Activated CD4-positive, alpha-beta T cell treated with anti-CD3 and anti-CD28 coated beads, Interleukin-2, amount 10 ng/mL, durations not matched to agents 7 days and 5 days (primary cell): Measurements from ENCODE around the gene MCM5. TPM values are rescaled to one million over a fixed set of nuclear protein-coding genes. Genes with fewer than 3 reads are reported as not detected.
"Not testable (repeated sequence)": the region's sequence is repeated elsewhere in the genome, so short reads cannot be mapped to it uniquely, and the experiment has no call there.

Source experiments
- CTCF ChIA-PET: fragments of 350-600 bp; sonication (Branson Sonifier 250); formaldehyde crosslinking; loops from one replicate; lab custom pipeline; 2021; ENCODE audit warnings: antibody characterized with exemption; lab: Charles Lee
- POLR2A ChIA-PET: fragments of 350-600 bp; sonication (Branson Sonifier 250); formaldehyde crosslinking; loops from one replicate; lab custom pipeline; 2021; ENCODE audit warnings: antibody characterized with exemption; lab: Charles Lee
- DNase-seq: peaks from one replicate; pipeline ENCODE4 v3.0.0-alpha.2; 2020
- H3K27ac Mint-ChIP-seq: one replicate; pipeline ENCODE4 v1.8.0; 2021; ENCODE audit warnings: mild to moderate bottlenecking, moderate library complexity, mixed read lengths
- H3K27me3 Mint-ChIP-seq: one replicate; pipeline ENCODE4 v1.8.0; 2021; ENCODE audit warnings: mixed read lengths
- H3K36me3 Mint-ChIP-seq: one replicate; pipeline ENCODE4 v1.8.0; 2021; ENCODE audit warnings: low read depth, mixed read lengths
- H3K4me1 Mint-ChIP-seq: one replicate; pipeline ENCODE4 v1.8.0; 2021; ENCODE audit warnings: mixed read lengths
- H3K4me3 Mint-ChIP-seq: one replicate; pipeline ENCODE4 v1.8.0; 2021; ENCODE audit warnings: mild to moderate bottlenecking, moderate library complexity, mixed read lengths
- H3K9me3 Mint-ChIP-seq: one replicate; pipeline ENCODE4 v1.8.0; 2021; ENCODE audit warnings: mixed read lengths
- total RNA-seq, 2 experiments: library from RNA; stranded (reverse); gene quantifications; one replicate each; pipeline ENCODE4 v1.2.3, GENCODE V29; 2021

The MCM5 gene
- total RNA-seq, 2 experiments from 2014 or later = 208 to 233 TPM

DNA sequence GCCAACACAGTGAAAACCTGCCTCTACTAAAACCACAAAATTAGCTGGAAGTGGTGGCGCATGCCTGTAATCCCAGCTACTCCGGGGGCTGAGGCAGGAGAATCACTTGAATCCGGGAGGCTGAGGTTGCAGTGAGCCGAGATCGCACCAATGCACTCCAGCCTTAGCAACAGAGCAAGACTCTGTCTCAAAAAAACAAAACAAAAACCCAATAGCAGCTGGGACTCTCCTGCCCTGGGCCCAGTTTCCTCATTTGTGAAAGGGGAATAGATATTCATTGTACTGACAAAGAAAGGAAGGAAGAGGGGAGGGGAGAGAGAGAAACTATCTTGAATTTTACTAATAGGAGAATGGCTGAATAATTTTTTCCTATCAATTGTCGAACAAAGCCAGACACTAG lies 3.3 kb upstream of the MCM5 start:
- H3K27ac Mint-ChIP-seq, POLR2A ChIA-PET, H3K4me3 Mint-ChIP-seq, H3K9me3 Mint-ChIP-seq, DNase-seq, H3K27me3 Mint-ChIP-seq: not testable (repeated sequence)
- H3K4me1 Mint-ChIP-seq = peaks cover 19% of the 10 kb centered on the region
- H3K36me3 Mint-ChIP-seq = peaks cover 14% of the 10 kb centered on the region
- CTCF ChIA-PET = interaction anchor here (0.6 kb wide), 1 partner anchor 24 kb away, joined by 3 read pairs; no protein-coding TSS in a partner anchor

DNA sequence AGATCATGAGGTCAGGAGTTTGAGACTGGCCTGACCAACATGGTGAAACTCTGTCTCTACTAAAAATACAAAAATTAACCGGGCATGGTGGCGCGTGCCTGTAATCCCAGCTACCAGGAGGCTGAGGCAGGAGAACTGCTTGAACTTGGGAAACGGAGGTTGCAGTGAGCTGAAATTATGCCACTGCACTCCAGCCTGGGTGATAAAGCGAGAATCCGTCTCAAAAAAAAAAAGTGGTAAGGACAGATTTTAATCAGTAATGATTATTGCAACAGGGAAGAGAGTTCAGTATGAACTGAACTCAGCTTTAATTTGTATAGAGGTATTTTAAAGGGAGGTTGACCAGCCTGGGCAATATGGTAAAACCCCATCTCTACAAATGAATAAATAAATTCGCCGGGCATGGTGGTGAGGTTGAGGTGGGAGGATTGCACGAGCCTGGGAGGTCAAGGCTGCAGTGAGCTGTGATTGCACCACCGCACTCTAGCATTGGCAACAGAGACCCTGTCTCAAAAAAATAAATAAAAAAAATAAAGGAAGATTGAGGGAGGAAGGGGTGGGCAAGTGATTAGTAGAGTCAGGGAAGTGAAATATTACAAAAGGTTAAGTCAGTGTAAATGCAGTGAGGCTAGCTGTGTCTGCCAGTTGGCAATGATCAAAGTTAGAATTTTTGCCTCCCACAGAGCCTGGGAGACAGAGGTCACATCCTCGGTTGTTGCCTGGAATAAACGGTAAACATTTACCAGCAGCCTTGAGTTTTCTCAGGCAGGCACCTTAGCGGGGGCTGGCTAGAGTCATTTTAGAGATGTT lies 2.6 kb upstream of the MCM5 start:
- Mint-ChIP-seq H3K9me3 (peaks cover 2% of the 10 kb centered on the region), H3K4me1 (peaks cover 26% of the 10 kb centered on the region), H3K4me3 (no peak overlapping the region), H3K27me3 (no peaks in the 10 kb centered on the region), H3K36me3 (peaks cover 20% of the 10 kb centered on the region), H3K27ac (no peak overlapping the region)
- no peak for DNase-seq
- POLR2A ChIA-PET = no interaction called here
- CTCF ChIA-PET = interaction anchor here (0.6 to 1.0 kb wide), 2 partner anchors 20 to 363 kb away, joined by 3 read pairs; no protein-coding TSS in a partner anchor

DNA sequence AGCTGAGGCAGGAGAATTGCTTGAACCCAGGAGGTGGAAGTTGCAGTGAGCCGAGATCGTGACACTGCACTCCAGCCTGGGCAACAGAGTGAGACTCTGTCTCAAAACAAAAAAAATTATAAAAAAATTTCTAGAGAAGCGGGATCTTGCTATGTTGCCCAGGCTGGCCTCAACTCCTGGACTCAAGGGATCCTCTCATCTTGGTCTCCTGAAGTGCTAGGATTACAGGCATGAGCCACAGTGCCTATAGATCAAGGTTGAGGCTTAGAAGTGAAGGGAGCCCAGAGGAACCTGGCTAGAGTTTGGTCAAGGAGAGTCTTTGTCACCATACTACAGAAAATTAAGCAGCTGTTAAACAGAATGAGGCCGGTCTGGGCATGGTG lies 1.4 kb upstream of the MCM5 start:
- POLR2A ChIA-PET = no interaction called here
- Mint-ChIP-seq H3K36me3 (peaks cover 26% of the 10 kb centered on the region), H3K4me1 (peaks cover 37% of the 10 kb centered on the region), H3K27me3 (no peaks in the 10 kb centered on the region), H3K9me3 (peaks cover 2% of the 10 kb centered on the region), H3K4me3 (peak overlapping the region; percentile 97), H3K27ac (peak overlapping the region; percentile 99)
- no peak for DNase-seq
- CTCF ChIA-PET = interaction anchor here (1.6 kb wide), 1 partner anchor 11 kb away, joined by 4 read pairs; no protein-coding TSS in a partner anchor

DNA sequence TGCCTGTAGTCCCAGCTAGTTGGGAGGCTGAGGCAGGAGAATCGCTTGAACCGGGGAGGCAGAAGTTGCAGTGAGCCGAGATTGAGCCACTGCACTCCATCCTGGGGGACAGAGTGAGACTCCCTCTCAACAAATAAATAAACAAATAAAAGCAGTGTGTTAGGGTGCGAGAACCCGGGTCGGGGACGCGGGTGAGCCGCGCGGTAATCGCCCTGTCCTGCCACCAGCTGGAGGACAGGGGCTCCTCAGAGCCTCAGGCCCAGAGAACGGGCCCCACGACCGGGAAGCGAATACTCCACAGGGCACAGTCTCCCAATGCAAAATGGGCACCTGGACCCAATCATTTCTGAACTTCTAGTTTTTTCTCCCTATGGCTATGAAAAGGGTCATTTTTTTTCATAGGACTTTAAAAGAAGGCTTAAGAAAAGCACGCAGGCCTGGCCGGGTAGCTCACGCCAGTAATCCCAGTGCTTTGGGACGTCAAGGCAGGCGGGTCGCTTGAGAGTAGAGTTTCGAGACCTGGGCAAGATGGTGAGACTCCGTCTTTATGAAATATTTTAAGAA lies 744 bp upstream of the MCM5 start:
- peak overlapping the region; percentile 99 for H3K27ac Mint-ChIP-seq
- H3K4me3 Mint-ChIP-seq = peak overlapping the region; percentile 97
- peaks cover 43% of the 10 kb centered on the region for H3K4me1 Mint-ChIP-seq
- no peaks in the 10 kb centered on the region for H3K27me3 Mint-ChIP-seq
- peaks cover 29% of the 10 kb centered on the region for H3K36me3 Mint-ChIP-seq
- ChIA-PET CTCF (interaction anchor here (1.6 kb wide), 1 partner anchor 11 kb away, joined by 4 read pairs; no protein-coding TSS in a partner anchor), POLR2A (no interaction called here)
- no peak for DNase-seq
- H3K9me3 Mint-ChIP-seq = peaks cover 2% of the 10 kb centered on the region

DNA sequence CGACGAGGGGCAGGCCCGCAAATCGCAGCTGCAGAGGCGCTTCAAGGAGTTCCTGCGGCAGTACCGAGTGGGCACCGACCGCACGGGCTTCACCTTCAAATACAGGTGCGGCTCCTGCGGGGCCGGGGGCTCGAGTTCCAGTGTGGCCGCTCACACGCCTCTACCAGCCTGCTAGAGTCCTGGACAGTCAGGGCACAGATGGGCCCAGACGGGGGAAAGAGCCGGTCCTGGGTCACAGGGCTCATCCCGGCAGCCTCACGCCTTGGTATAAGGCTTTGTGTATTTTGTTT lies 506 bp downstream of the MCM5 start:
- H3K4me3 Mint-ChIP-seq = peak overlapping the region; percentile 97
- peak; percentile 39 for DNase-seq
- CTCF ChIA-PET = no interaction called here
- H3K27ac Mint-ChIP-seq = peak overlapping the region; percentile 99
- peaks cover 48% of the 10 kb centered on the region for H3K4me1 Mint-ChIP-seq
- H3K27me3 Mint-ChIP-seq = no peaks in the 10 kb centered on the region
- peaks cover 34% of the 10 kb centered on the region for H3K36me3 Mint-ChIP-seq
- POLR2A ChIA-PET = no interaction called here
- H3K9me3 Mint-ChIP-seq = peaks cover 2% of the 10 kb centered on the region

DNA sequence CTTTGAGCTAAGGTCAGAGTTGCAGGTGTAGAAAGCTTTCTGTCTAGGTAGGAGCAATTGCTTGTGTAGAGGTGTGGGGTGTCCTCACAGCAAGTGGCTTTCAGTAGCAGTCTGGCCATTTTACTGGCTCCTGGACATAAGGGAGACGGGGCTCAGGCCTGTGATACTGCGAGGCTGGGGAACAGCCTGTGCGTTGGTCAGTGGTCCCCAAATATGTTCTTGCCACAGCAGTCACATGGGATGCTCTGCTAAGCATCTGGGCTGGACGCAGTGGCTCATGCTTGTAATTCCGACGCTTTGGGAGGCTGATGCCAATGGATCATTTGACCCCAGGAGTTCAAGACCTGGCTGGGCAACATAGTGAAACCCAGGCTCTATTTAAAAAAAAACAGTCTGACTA lies 1.9 kb downstream of the MCM5 start:
- no peaks in the 10 kb centered on the region for H3K27me3 Mint-ChIP-seq
- H3K4me1 Mint-ChIP-seq = peaks cover 56% of the 10 kb centered on the region
- peak overlapping the region; percentile 87 for H3K27ac Mint-ChIP-seq
- ChIA-PET CTCF (interaction anchor here (0.8 kb wide), 1 partner anchor 19 kb away, joined by 3 read pairs; no protein-coding TSS in a partner anchor), POLR2A (interaction anchor here (0.6 kb wide), 1 partner anchor 121 kb away, joined by 3 read pairs; no protein-coding TSS in a partner anchor)
- no peak for DNase-seq
- H3K9me3 Mint-ChIP-seq = peaks cover 2% of the 10 kb centered on the region
- peak overlapping the region; percentile 97 for H3K4me3 Mint-ChIP-seq
- H3K36me3 Mint-ChIP-seq = peaks cover 42% of the 10 kb centered on the region

DNA sequence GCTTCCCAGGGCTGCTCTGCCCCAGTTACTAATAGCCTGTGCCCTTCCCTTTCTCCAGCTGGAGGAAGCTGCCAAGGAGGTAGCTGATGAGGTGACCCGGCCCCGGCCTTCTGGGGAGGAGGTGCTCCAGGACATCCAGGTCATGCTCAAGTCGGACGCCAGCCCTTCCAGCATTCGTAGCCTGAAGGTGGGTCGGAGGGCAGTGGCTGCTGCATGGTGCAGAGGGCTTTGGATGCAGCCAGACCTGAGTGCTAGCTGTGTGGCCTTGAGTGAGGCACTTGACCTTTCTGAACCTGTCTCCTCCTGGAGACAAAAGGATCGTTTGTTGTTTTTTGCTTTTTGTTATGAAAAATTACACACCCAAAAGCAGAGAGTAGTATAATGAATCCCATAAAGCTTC lies 3.4 kb downstream of the MCM5 start:
- ChIA-PET POLR2A (no interaction called here), CTCF (interaction anchor here (0.9 to 1.2 kb wide), 3 partner anchors 12 to 99 kb away, joined by 3 to 9 read pairs (median 3); no protein-coding TSS in a partner anchor)
- H3K9me3 Mint-ChIP-seq = peaks cover 2% of the 10 kb centered on the region
- no peak for DNase-seq
- H3K27me3 Mint-ChIP-seq = no peaks in the 10 kb centered on the region
- H3K4me1 Mint-ChIP-seq = peaks cover 71% of the 10 kb centered on the region
- H3K27ac Mint-ChIP-seq = no peak overlapping the region
- no peak overlapping the region for H3K4me3 Mint-ChIP-seq
- H3K36me3 Mint-ChIP-seq = peaks cover 54% of the 10 kb centered on the region

DNA sequence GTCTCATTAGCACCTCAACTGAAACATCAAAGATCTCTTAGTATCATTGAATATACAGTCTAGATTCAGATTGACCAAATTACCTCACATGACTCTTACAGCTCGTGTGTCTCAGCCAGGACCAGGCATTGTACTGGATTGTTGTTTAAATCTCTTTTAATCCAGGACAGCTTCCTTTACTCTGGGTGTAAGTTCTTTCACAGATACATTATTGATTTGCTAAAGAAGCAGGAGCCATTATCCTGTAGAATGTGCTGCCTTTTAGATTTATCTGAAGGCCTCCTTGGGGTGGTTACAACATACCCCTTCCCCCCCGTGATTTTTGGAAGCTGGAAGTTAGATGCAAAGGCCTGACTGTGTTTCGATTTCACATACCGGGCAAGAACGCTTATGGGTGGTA lies 4.2 kb downstream of the MCM5 start:
- POLR2A ChIA-PET = no interaction called here

DNA sequence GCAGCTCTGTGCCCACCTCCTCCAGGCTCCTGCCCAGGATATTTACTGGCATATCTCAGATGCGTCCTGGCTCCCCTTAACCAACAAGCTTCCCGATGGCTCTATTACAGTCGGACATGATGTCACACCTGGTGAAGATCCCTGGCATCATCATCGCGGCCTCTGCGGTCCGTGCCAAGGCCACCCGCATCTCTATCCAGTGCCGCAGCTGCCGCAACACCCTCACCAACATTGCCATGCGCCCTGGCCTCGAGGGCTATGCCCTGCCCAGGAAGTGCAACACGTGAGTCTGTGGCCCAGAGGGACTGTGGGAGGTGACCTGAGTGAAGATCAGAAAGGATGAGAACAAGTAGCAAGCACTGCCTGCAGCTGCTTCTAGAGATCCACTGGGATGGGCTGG lies 6.5 kb downstream of the MCM5 start:
- POLR2A ChIA-PET = no interaction called here
- H3K36me3 Mint-ChIP-seq = peaks cover 57% of the 10 kb centered on the region

More for the DNA sequence above, 4.2 kb downstream of the MCM5 start:
- no peaks in the 10 kb centered on the region for H3K9me3 Mint-ChIP-seq
- no peaks in the 10 kb centered on the region for H3K27me3 Mint-ChIP-seq
- H3K4me1 Mint-ChIP-seq = peaks cover 73% of the 10 kb centered on the region
- peaks cover 54% of the 10 kb centered on the region for H3K36me3 Mint-ChIP-seq
- no peak overlapping the region for H3K27ac Mint-ChIP-seq
- CTCF ChIA-PET = interaction anchor here (0.6 to 1.2 kb wide), 6 partner anchors 10 to 188 kb away, joined by 3 to 9 read pairs (median 4); no protein-coding TSS in a partner anchor
- no peak overlapping the region for H3K4me3 Mint-ChIP-seq
- no peak for DNase-seq

DNA sequence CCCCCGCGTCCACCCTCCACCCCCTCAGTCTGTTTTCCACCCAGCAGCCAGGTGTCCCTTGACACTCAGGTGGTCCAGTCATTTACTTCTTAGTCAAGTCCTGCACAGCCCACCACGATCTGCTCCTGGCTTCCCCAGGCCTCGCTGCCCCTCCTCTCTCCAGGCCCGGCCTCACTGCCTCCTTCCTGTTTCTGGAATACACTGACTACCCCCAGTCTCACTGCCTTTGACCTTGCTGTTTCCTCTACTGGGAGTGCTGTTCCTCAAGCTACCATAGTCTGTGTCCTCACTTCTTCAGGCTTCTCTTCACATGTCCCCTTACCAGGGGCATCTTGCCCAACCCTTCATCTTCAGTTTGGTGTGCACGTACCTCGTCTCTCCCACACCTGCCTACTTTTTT lies 7.4 kb downstream of the MCM5 start:
- Mint-ChIP-seq H3K9me3 (no peaks in the 10 kb centered on the region), H3K4me3 (no peak overlapping the region), H3K36me3 (peaks cover 55% of the 10 kb centered on the region), H3K4me1 (peaks cover 61% of the 10 kb centered on the region), H3K27me3 (no peaks in the 10 kb centered on the region), H3K27ac (no peak overlapping the region)
- ChIA-PET POLR2A (no interaction called here), CTCF (no interaction called here)
- DNase-seq = no peak

More for the DNA sequence above, 6.5 kb downstream of the MCM5 start:
- no peak overlapping the region for H3K4me3 Mint-ChIP-seq
- no peaks in the 10 kb centered on the region for H3K27me3 Mint-ChIP-seq
- H3K9me3 Mint-ChIP-seq = no peaks in the 10 kb centered on the region
- CTCF ChIA-PET = interaction anchor here (1.2 kb wide), 1 partner anchor 15 kb away, joined by 3 read pairs; no protein-coding TSS in a partner anchor
- H3K4me1 Mint-ChIP-seq = peaks cover 68% of the 10 kb centered on the region
- H3K27ac Mint-ChIP-seq = no peak overlapping the region
- DNase-seq = no peak

DNA sequence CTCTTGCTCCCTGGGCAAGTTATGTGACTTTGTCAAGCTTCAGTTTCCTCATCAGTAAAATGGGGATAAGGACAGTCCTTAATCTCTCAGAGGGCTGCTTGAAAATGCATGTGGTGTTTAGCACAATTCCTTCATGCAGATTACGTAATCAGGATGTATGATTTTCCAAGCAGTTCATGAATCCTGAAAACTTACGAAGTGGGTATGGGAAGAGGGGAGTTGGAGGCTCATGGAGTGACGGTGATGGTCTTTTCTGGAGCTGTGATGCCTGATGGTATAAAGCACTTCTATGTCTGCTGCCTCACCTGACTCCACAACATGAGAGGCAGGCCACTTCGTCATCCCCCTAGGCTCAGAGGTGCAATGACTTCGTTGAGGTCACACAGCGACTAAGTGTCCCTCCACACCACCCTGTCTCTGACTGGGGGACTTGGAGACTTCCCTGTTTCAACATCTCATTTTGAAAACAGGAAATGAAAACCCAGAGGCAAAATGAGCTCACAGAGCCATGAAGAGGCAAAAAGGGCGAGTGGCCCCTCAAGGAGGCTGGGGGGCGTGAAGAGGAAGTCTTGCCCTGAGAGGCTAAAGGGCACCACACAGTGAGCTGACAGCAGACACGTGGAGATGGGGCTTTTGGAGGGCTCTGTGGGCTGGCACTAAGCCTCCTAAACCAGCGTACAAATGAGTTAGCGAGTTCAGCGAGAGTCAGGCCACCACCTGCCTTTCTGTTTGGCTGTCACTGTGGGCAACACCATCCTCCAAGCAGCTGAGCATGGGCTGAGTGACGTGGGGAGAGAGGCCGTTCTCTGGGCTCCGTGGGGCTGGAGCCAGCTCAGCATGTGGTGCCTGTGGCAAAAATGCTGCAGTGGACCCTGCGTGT lies 10.1 kb downstream of the MCM5 start:
- peaks cover 52% of the 10 kb centered on the region for H3K36me3 Mint-ChIP-seq
- H3K27me3 Mint-ChIP-seq = no peaks in the 10 kb centered on the region
- H3K27ac Mint-ChIP-seq = peak overlapping the region; percentile 47
- H3K4me3 Mint-ChIP-seq = no peak overlapping the region
- CTCF ChIA-PET = interaction anchor here (0.6 to 1.4 kb wide), 5 partner anchors 11 to 966 kb away, joined by 3 to 4 read pairs (median 4); no protein-coding TSS in a partner anchor
- POLR2A ChIA-PET = no interaction called here
- H3K9me3 Mint-ChIP-seq = no peaks in the 10 kb centered on the region
- H3K4me1 Mint-ChIP-seq = peaks cover 39% of the 10 kb centered on the region
- no peak for DNase-seq

DNA sequence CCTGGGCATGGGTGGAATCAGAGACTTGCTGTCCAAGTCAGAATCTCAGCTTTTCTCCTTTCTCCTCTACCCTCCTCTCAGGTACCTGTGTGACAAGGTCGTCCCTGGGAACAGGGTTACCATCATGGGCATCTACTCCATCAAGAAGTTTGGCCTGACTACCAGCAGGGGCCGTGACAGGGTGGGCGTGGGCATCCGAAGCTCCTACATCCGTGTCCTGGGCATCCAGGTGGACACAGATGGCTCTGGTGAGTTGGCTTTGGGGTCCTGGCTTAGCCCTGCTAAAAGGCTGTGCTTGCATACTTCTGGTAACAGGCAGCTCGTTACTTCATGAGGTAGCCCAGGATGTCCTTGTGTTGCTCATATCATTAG lies 10.7 kb downstream of the MCM5 start:
- peak overlapping the region; percentile 64 for H3K27ac Mint-ChIP-seq
- H3K36me3 Mint-ChIP-seq = peaks cover 56% of the 10 kb centered on the region
- POLR2A ChIA-PET = no interaction called here
- no peak overlapping the region for H3K4me3 Mint-ChIP-seq
- H3K27me3 Mint-ChIP-seq = no peaks in the 10 kb centered on the region
- no peaks in the 10 kb centered on the region for H3K9me3 Mint-ChIP-seq
- CTCF ChIA-PET = interaction anchor here (0.6 to 1.4 kb wide), 4 partner anchors 12 to 110 kb away, joined by 3 to 4 read pairs (median 4); no protein-coding TSS in a partner anchor
- DNase-seq = no peak
- H3K4me1 Mint-ChIP-seq = peaks cover 39% of the 10 kb centered on the region
